WTC11 (cell line): ENCODE data around the gene TTYH1. TPM values are rescaled to one million over a fixed set of nuclear protein-coding genes. Genes with fewer than 3 reads are reported as not detected.

ENCODE experiments used
- ATAC-seq: fragments of 200-7000 bp; cut with Tn5 transposase; 2 replicates; pipeline ENCODE4 v1.10.0; 2021; ENCODE audit warnings: mild to moderate bottlenecking, moderate library complexity
- CTCF ChIA-PET: fragments of 300-600 bp; sonication (Branson Sonifier 250); formaldehyde crosslinking; loops from one replicate; lab custom pipeline; 2021; ENCODE audit warnings: antibody characterized with exemption; lab: Charles Lee
- POLR2A ChIA-PET: fragments of 350-600 bp; sonication (Branson Sonifier 250); formaldehyde crosslinking; loops from one replicate; lab custom pipeline; 2021; ENCODE audit warnings: antibody characterized with exemption; lab: Charles Lee
- DNase-seq: peaks from one replicate; pipeline ENCODE4 v3.0.0; 2021; ENCODE audit warnings: low spot score
- H3K27ac Mint-ChIP-seq: 2 replicates; pipeline ENCODE4 v1.8.0; 2021; ENCODE audit warnings: mixed read lengths
- H3K27me3 Mint-ChIP-seq: 2 replicates; pipeline ENCODE4 v1.8.0; 2021; ENCODE audit warnings: low read depth, mild to moderate bottlenecking, moderate library complexity, mixed read lengths
- H3K36me3 Mint-ChIP-seq: 2 replicates; pipeline ENCODE4 v1.8.0; 2021; ENCODE audit warnings: mixed read lengths
- H3K4me1 Mint-ChIP-seq: 2 replicates; pipeline ENCODE4 v1.8.0; 2022; ENCODE audit warnings: mixed read lengths
- H3K4me3 Mint-ChIP-seq: 2 replicates; pipeline ENCODE4 v1.8.0; 2021; ENCODE audit warnings: mild to moderate bottlenecking, moderate library complexity, mixed read lengths
- H3K9me3 Mint-ChIP-seq: 2 replicates; pipeline ENCODE4 v1.8.0; 2021; ENCODE audit warnings: mixed read lengths
- ATF3 ChIP-seq: sonication (generic); formaldehyde crosslinking; conservative IDR thresholded peaks from 2 replicates; pipeline ENCODE4 v1.8.1; 2022; ENCODE audit warnings: mild to moderate bottlenecking, missing genetic modification reagents
- CBFB ChIP-seq: sonication (generic); formaldehyde crosslinking; IDR thresholded peaks from 2 replicates; pipeline ENCODE4 v1.8.1; 2022; ENCODE audit warnings: mild to moderate bottlenecking, low read depth, missing genetic modification reagents
- CREB1 ChIP-seq: sonication (generic); formaldehyde crosslinking; IDR thresholded peaks from 2 replicates; pipeline ENCODE4 v1.8.0; 2023; ENCODE audit warnings: mild to moderate bottlenecking, missing genetic modification reagents
- ERG ChIP-seq: fragments of 250-450 bp; sonication (Bioruptor Pico); IDR thresholded peaks from 2 replicates; pipeline ENCODE4 v1.8.0; 2021; ENCODE audit warnings: mild to moderate bottlenecking
- HMGXB4 ChIP-seq: sonication (generic); formaldehyde crosslinking; IDR thresholded peaks from 2 replicates; pipeline ENCODE4 v1.8.1; 2023; ENCODE audit warnings: mild to moderate bottlenecking, moderate library complexity, missing genetic modification reagents
- MYBL2 ChIP-seq: sonication (generic); formaldehyde crosslinking; IDR thresholded peaks from 2 replicates; pipeline ENCODE4 v1.8.1; 2023; ENCODE audit warnings: mild to moderate bottlenecking, moderate library complexity, missing genetic modification reagents
- NFE2L1 ChIP-seq: sonication (generic); formaldehyde crosslinking; IDR thresholded peaks from 2 replicates; pipeline ENCODE4 v1.8.1; 2023; ENCODE audit warnings: missing genetic modification reagents
- NR1H2 ChIP-seq: sonication (generic); formaldehyde crosslinking; IDR thresholded peaks from 2 replicates; pipeline ENCODE4 v1.9.0; 2021; ENCODE audit warnings: mild to moderate bottlenecking, moderate library complexity, missing genetic modification reagents
- PRDM15 ChIP-seq: sonication (generic); formaldehyde crosslinking; IDR thresholded peaks from 2 replicates; pipeline ENCODE4 v1.8.0; 2022; ENCODE audit warnings: missing genetic modification reagents
- TCF7 ChIP-seq: sonication (generic); formaldehyde crosslinking; IDR thresholded peaks from 2 replicates; pipeline ENCODE4 v1.8.0; 2022; ENCODE audit warnings: mild to moderate bottlenecking, low read depth, missing genetic modification reagents, moderate library complexity
- TP53 ChIP-seq: sonication (generic); formaldehyde crosslinking; IDR thresholded peaks from 2 replicates; pipeline ENCODE4 v1.8.1; 2023; ENCODE audit warnings: mild to moderate bottlenecking, missing genetic modification reagents
- USF1 ChIP-seq: sonication (generic); formaldehyde crosslinking; IDR thresholded peaks from 2 replicates; pipeline ENCODE4 v1.8.0; 2022; ENCODE audit warnings: mild to moderate bottlenecking, missing genetic modification reagents
- USF2 ChIP-seq: sonication (generic); formaldehyde crosslinking; IDR thresholded peaks from 2 replicates; pipeline ENCODE4 v1.8.1; 2023; ENCODE audit warnings: mild to moderate bottlenecking, missing genetic modification reagents, moderate library complexity
- ZBTB43 ChIP-seq: sonication (generic); formaldehyde crosslinking; IDR thresholded peaks from 2 replicates; pipeline ENCODE4 v1.8.1; 2023; ENCODE audit warnings: mild to moderate bottlenecking, missing genetic modification reagents
- ZNF232 ChIP-seq: sonication (generic); formaldehyde crosslinking; IDR thresholded peaks from 2 replicates; pipeline ENCODE4 v1.8.0; 2022; ENCODE audit warnings: mild to moderate bottlenecking, missing genetic modification reagents
- ZNF263 ChIP-seq: sonication (generic); formaldehyde crosslinking; IDR thresholded peaks from 2 replicates; pipeline ENCODE4 v1.8.1; 2022; ENCODE audit warnings: low read depth, mild to moderate bottlenecking, moderate library complexity, missing genetic modification reagents
- ZNF416 ChIP-seq: fragments of 250-450 bp; sonication (Bioruptor Pico); IDR thresholded peaks from 2 replicates; pipeline ENCODE4 v1.9.0; 2021; ENCODE audit warnings: mild to moderate bottlenecking, inconsistent platforms
- ZNF423 ChIP-seq: fragments of 250-450 bp; sonication (Bioruptor Pico); IDR thresholded peaks from 2 replicates; pipeline ENCODE4 v2.1.2; 2022; ENCODE audit warnings: mild to moderate bottlenecking, moderate library complexity
- total RNA-seq: library from RNA; stranded (reverse); gene quantifications from 3 replicates; pipeline ENCODE4 v1.2.3, GENCODE V29; 2021

Gene TTYH1
- total RNA-seq, 1 experiment from 2014 or later = 37.1 TPM

- Mint-ChIP-seq H3K4me1 (peaks cover 10% of the 10 kb centered on the region), H3K4me3 (no peak overlapping the region), H3K27me3 (no peaks in the 10 kb centered on the region; the same call in 1 of the 2 replicates), H3K36me3 (peaks cover 74% of the 10 kb centered on the region), H3K9me3 (no peaks in the 10 kb centered on the region), H3K27ac (no peak overlapping the region)
- ChIA-PET CTCF (interaction anchor here (0.7 to 1.8 kb wide), 2 partner anchors 14 to 16 kb away, joined by 3 to 5 read pairs; no protein-coding TSS in a partner anchor), POLR2A (no interaction called here)
- DNase-seq (no peak), ATAC-seq (no peak)
- TF ChIP-seq USF2 (CRISPR knock-in tag) = no peak
- no peak for TF ChIP-seq MYBL2 (CRISPR knock-in tag)
- TF ChIP-seq TP53 = no peak
- no peak for TF ChIP-seq NFE2L1 (CRISPR knock-in tag)
- no peak for TF ChIP-seq USF1 (CRISPR knock-in tag)
- TF ChIP-seq ZBTB43 = no peak
- TF ChIP-seq CBFB = no peak
- TF ChIP-seq ZNF232 (CRISPR knock-in tag) = no peak
- TF ChIP-seq TCF7 (CRISPR knock-in tag) = no peak
- no peak for TF ChIP-seq ZNF416 (CRISPR knock-in tag)
Observed at GRCh38 chr19:54454781-54455675, 39.8 kb downstream of the TTYH1 start.

- no peaks in the 10 kb centered on the region for H3K9me3 Mint-ChIP-seq
- CTCF ChIA-PET = interaction anchor here (0.6 kb wide), 1 partner anchor 36 kb away, joined by 3 read pairs; no protein-coding TSS in a partner anchor
- POLR2A ChIA-PET = no interaction called here
- no peak overlapping the region for H3K4me3 Mint-ChIP-seq
- TF ChIP-seq NR1H2 (CRISPR knock-in tag) = no peak
- no peak for TF ChIP-seq TCF7 (CRISPR knock-in tag)
- no peak for TF ChIP-seq ATF3
- no peak for TF ChIP-seq ZNF263
- TF ChIP-seq, all 79 proteins: peak for 0
- H3K27me3 Mint-ChIP-seq = no peaks in the 10 kb centered on the region; the same call in 1 of the 2 replicates
- ATAC-seq = no peak
- no peak overlapping the region for H3K27ac Mint-ChIP-seq
- peaks cover 3% of the 10 kb centered on the region for H3K4me1 Mint-ChIP-seq
- no peak for DNase-seq
- H3K36me3 Mint-ChIP-seq = peaks cover 74% of the 10 kb centered on the region
Observed at GRCh38 chr19:54455786-54456422, 40.6 kb downstream of the TTYH1 start.

- DNase-seq (no peak), ATAC-seq (no peak)
- no peak overlapping the region for H3K4me3 Mint-ChIP-seq
- TF ChIP-seq CREB1 (no peak), ERG (no peak), HMGXB4 (CRISPR knock-in tag) (no peak), PRDM15 (CRISPR knock-in tag) (no peak), ZNF423 (CRISPR knock-in tag) (no peak)
- POLR2A ChIA-PET = no interaction called here
- H3K27me3 Mint-ChIP-seq = no peaks in the 10 kb centered on the region
- no peaks in the 10 kb centered on the region for H3K9me3 Mint-ChIP-seq
- CTCF ChIA-PET = no interaction called here
- peaks cover 70% of the 10 kb centered on the region for H3K36me3 Mint-ChIP-seq
- no peak overlapping the region for H3K27ac Mint-ChIP-seq
- H3K4me1 Mint-ChIP-seq = peaks cover under 1% of the 10 kb centered on the region; the same call in 1 of the 2 replicates
Observed at GRCh38 chr19:54456423-54457373, 41.4 kb downstream of the TTYH1 start.
